MV-4-11 (cell line): ENCODE data around the gene AFF2.
"Not testable (repeated sequence)": the region's sequence is repeated elsewhere in the genome, so short reads cannot be mapped to it uniquely, and the experiment has no call there.

Experiments used
- DNase-seq: peaks from one replicate; lab custom pipeline; 2025; lab: John Stamatoyannopoulos, UW

Gene AFF2

DNA sequence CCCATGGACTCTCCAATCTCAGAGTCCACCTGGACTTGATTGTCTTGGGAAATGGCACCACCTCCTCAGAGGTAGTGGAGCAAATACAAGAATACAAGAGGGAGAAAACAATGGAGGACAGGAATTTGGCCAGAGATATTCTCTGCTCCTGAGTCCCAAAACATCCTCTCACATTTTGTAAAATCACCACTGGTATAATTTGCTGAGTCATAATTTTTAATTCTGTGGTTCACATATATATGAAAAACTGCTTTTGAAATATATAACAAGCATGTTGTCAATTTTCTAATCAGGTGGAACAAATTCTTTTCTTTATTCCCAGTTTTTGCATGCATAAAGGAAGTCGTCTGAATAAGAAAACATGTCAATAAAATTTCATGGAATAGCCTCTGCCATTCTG lies 356.1 kb downstream of the AFF2 start:
- no peak for DNase-seq

GRCh38 chrX:148865277-148866210 lies 365.1 kb downstream of the AFF2 start:
- DNase-seq: no peak

- no peak for DNase-seq
These were observed 367.2 kb downstream of the AFF2 start for GRCh38 chrX:148867596-148867995.

DNA sequence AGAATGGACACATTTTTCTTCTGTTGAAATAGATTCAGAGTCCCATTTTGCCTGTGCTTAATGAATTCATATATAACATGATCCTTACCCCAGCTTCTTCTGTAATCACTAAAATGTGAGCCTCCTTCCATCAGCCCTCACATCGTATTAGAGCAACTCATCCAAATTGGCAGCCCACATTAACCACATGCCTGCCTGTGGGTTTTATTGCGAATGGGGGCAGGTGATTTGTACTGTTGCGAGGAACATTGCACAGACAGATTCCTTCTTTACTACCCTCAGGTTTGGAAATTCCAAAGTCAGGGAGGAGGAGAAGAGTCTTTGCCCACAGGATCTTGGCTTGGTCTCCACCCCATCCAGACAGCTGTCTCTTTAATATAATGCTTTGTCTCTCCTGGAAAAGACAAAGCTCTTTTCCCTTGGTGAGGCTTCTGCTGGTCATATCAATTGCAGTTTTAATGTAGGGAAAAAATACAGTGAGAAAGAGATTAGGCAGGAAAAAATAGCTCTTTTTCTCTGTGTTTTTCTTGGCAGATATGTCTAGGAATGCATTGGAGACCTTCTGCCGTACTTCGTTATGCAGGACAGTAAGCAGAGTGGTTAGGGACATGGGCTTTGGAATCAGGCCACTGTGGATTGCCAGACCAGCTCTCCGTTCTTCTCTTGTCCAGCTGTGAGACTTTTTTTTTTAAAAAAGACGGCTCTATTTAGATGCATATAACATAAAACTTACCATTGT lies 371.2 kb downstream of the AFF2 start:
- no peak for DNase-seq

- DNase-seq: no peak
These were observed 371.7 kb downstream of the AFF2 start for GRCh38 chrX:148872161-148872535.

GRCh38 chrX:148872881-148873280 lies 372.5 kb downstream of the AFF2 start:
- no peak for DNase-seq

DNA sequence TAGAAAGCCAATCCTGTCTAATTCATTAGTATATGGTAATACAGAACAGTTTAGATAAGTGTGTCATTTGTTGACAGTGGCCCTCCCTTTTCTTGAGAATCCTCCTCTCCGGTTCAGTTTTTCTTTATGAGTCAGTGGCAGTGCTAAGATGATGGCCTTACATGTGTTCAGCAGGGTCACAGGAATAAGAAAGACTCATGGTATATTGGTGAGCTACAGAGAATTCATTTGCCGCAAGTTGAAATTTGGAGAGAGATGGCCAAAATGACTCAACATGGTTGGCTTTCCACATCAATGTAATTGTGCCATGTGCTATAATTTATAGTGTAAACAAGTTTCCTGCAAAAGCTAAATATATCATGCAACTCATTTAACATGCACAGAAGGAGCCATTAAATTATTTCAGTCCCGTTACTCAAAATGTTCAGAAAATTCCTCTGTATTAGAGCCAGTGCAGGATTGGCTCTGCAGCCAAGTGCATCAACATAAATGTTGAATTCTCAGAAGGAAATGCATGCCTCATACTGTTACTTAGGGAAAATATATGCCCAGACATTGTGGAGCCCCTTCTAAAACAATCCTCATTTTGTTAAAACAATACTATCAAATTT lies 374.3 kb downstream of the AFF2 start:
- no peak for DNase-seq

DNA sequence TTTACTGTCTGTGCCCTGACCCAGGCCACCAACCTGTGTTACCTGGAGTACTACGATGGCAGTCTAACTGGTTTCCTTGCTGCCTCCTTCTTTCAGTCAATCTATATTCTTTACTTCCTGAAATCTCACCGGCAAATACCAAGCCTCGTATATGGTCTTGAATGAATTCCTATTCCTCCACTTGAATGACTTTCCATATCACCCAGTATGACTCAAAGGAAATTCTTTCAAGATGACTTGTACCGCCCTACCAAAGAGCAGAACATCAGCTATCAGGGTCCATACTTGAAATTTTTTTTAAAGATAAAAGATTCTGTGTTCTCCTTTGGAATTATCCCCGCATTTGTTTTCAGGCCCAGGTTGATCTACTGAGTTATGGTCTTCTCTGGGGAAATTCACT lies 378.0 kb downstream of the AFF2 start:
- no peak for DNase-seq

DNA sequence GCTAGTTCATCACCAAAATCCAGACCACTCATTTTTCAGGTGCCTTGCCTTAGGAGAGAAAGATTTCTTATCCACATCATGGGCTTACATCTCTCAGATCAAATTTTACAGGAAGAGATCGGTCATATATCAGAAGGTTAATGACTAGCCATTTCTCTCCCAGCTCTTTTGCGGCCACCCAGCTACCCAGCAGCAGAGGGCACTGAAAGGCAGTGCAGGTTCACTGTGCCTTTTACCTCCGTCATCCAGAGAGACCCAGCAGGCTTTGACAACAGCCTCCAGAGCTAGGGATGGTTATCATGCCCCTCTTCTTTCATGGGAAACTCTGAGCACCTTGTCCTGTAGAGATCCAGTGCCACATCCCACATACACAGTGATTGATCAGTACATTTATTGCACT lies 384.8 kb downstream of the AFF2 start:
- no peak for DNase-seq

GRCh38 chrX:148893395-148893794 lies 393.0 kb downstream of the AFF2 start:
- no peak for DNase-seq

- no peak for DNase-seq
These were observed 402.2 kb downstream of the AFF2 start for GRCh38 chrX:148902581-148902980.

GRCh38 chrX:148903176-148903575 lies 402.8 kb downstream of the AFF2 start:
- DNase-seq: no peak

DNA sequence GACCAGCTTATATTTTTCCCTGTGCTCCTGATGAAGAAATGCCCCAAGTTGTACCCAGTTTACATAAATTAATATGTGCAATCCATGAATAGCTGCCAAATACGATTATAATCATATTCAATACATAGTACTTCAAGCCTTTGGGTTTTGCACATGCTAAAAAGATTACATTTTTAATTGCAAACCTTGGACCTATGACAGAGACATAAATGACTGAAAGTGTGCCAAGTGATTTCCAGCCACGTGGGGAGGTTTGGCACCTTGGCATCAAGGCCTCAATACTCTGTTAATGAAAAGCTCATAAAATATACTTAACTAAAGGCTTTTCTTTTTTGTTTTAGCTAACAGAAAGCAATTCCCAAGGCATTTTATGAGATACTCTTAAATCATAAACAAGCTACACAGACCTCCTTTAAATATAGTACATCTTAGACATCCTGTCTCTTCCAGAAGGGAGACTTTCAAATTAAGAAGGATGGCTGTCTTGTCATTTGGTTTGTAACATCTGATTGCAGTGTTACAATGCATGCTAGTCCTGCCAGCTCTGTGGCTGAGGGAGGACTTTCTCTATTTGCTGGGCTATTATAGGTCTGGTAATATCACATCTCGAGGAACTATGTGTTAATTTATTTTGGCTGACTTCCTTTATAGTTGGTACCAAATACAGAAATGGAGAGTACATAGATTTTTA lies 404.1 kb downstream of the AFF2 start:
- no peak for DNase-seq

- no peak for DNase-seq
These were observed 405.0 kb downstream of the AFF2 start for GRCh38 chrX:148905400-148905799.

DNA sequence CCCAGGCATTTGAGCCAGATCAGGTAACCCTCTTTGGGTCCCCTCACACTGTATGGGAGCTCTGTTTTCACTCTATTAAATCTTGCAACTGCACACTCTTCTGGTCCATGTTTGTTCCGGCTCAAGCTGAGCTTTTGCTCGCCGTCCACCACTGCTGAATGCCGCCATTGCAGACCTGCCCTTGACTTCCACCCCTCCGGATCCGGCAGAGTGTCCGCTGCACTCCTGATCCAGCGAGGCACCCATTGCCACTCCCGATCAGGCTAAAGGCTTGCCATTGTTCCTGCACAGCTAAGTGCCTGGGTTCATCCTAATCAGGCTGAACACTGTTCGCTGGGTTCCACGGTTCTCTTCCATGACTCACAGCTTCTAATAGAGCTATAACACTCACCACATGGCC lies 406.2 kb downstream of the AFF2 start:
- DNase-seq: not testable (repeated sequence)

- no peak for DNase-seq
These were observed 409.3 kb downstream of the AFF2 start for GRCh38 chrX:148909758-148910157.

DNA sequence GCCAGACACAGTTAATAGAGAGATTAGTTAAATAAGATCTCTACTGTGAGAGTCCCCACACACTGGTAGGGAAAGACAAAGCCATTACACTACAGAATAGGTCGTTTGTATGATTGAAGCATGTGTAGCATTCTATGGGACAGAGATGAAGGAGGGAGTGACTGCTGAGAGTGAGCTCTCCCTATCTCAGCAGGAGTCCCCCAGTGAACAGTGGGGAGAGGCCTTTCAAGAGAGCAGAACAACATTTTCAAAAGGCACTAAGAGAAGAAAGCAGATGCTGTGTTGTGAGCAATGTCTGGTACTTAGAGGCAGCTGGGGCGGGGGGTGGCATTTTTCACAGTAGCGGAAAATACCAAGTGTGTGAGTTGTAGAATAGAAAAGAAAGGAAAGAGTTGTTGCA lies 413.6 kb downstream of the AFF2 start:
- DNase-seq: no peak

GRCh38 chrX:148914783-148915182 lies 414.4 kb downstream of the AFF2 start:
- DNase-seq: no peak

GRCh38 chrX:148915474-148915873 lies 415.1 kb downstream of the AFF2 start:
- DNase-seq: no peak

- DNase-seq: no peak
These were observed 417.0 kb downstream of the AFF2 start for GRCh38 chrX:148917441-148917840.

DNA sequence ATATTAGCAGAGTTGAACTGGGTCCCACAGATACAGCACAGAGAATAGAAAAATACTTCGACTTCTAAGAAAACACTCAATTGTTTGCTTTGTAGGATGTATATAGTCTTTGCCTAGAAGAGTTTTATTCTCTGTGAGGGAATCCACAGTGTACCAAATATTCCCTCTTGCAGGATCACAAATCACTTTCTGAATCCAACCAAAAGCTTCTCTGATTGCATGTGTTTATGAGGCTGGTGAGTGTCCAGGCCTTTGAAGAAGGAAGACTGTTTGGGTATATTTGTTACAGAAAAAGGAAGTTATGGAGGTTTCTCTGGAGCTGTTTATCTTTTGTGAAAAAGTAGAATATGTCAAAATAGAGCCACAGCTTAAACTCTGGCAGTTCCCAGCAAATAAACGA lies 423.2 kb downstream of the AFF2 start:
- no peak for DNase-seq

DNA sequence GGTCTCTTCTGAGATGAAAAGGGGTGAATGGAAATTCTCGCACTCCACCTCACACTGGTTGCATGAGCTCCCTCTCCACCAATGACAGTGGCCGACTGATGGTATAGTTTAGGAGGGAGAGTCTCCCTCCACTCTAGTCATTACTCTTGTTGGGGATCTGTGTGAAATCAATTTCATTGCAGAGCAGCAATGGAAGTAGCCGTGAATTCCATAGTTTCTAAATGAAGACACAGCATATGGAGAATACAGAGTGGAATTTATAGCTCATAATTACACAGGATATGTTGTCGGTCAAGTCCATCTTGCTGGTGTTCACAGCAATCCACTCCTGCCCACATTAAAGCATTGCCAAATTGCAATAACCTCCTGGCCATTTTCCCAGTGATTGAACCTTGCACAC lies 426.0 kb downstream of the AFF2 start:
- no peak for DNase-seq
